ENCODE data around the gene OSTC.

GRCh38 chr4:108693819-108694218, 43.4 kb downstream of the OSTC start:
- no peak for TF ChIP-seq CTCF (optimal IDR thresholded peaks at IDR 0.05 in 1 of 3, IDR thresholded peaks at IDR 0.05 in 1 of 3, conservative IDR thresholded peaks at IDR 0.05 in 1 of 3; ENCODE audit: extremely low read depth in 1 of 3, insufficient read depth in 2 of 3, low read length in 3 of 3)
- TF ChIP-seq EZH2 (IDR thresholded peaks at IDR 0.05; ENCODE audit: low read length), result no peak
